KMS-11 (cell line): ENCODE measurements around the gene CMSS1.

Experiments
- H2AFZ ChIP-seq: fragments of 200-600 bp; sonication (generic); 2 replicates; pipeline ENCODE4 v1.6.1; 2016; ENCODE audit warnings: antibody characterized with exemption, mixed run types, low read depth
- H3K27ac ChIP-seq: fragments of 200-600 bp; sonication (generic); 2 replicates; pipeline ENCODE4 v1.6.1; 2016; ENCODE audit warnings: mild to moderate bottlenecking, mixed run types
- H3K27me3 ChIP-seq: fragments of 200-600 bp; sonication (generic); 2 replicates; pipeline ENCODE4 v1.6.1; 2017; ENCODE audit warnings: mild to moderate bottlenecking, low read depth, mixed run types, moderate library complexity; ENCODE audit not compliant: insufficient read depth
- H3K36me3 ChIP-seq: fragments of 200-600 bp; sonication (generic); 2 replicates; pipeline ENCODE4 v1.6.1; 2017; ENCODE audit warnings: mild to moderate bottlenecking, mixed run types; ENCODE audit not compliant: insufficient read depth
- H3K4me1 ChIP-seq: fragments of 200-600 bp; sonication (generic); 2 replicates; pipeline ENCODE4 v1.6.1; 2016; ENCODE audit warnings: mild to moderate bottlenecking, low read depth, mixed run types; ENCODE audit not compliant: poor library complexity, severe bottlenecking
- H3K4me2 ChIP-seq: fragments of 200-600 bp; sonication (generic); 2 replicates; pipeline ENCODE4 v1.7.0; 2016; ENCODE audit warnings: mild to moderate bottlenecking, mixed run types
- H3K4me3 ChIP-seq: fragments of 200-600 bp; sonication (generic); IDR thresholded peaks from 2 replicates; pipeline ENCODE4 v1.6.1; 2017; ENCODE audit warnings: low read depth, low read length, mixed read lengths; ENCODE audit not compliant: insufficient read depth
- H3K79me2 ChIP-seq: fragments of 200-600 bp; sonication (generic); 2 replicates; pipeline ENCODE4 v1.6.1; 2016; ENCODE audit warnings: low read depth, mixed run types; ENCODE audit not compliant: insufficient read depth
- H3K9ac ChIP-seq: fragments of 200-600 bp; sonication (generic); 2 replicates; pipeline ENCODE4 v1.6.1; 2016; ENCODE audit warnings: mild to moderate bottlenecking, mixed run types
- H4K20me1 ChIP-seq: fragments of 200-600 bp; sonication (generic); 2 replicates; pipeline ENCODE4 v1.6.1; 2016; ENCODE audit warnings: mild to moderate bottlenecking, mixed run types; ENCODE audit not compliant: insufficient read depth
- TF ChIP-seq, protein P1 (sequence below): fragments of 200-600 bp; sonication (generic); conservative IDR thresholded peaks from 2 replicates; pipeline ENCODE4 v1.6.1; 2017; ENCODE audit warnings: low read depth, mild to moderate bottlenecking, antibody characterized with exemption, low read length, moderate library complexity, mixed read lengths

CMSS1 gene

DNA sequence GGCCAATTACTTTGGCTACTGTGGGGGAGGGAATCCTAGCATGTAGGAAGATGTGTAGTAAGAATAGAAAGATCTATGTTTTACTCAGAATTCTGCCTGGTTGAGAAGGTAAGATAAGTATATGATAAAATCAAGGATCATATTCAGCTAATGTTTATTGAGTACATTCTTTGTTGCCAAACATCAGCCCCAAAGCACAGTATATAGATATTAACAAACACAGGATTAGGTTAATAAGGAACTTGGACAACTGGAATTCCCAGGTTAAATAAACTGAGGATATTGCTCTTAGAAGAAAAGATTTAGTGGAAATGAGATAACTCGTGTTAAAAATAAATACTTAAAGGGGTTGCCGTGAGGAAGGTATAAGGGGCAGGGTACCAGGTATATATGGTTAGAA, 167.0 kb downstream of the CMSS1 start:
- no peaks in the 10 kb centered on the region for H3K36me3 ChIP-seq
- TF ChIP-seq, protein P1, sequence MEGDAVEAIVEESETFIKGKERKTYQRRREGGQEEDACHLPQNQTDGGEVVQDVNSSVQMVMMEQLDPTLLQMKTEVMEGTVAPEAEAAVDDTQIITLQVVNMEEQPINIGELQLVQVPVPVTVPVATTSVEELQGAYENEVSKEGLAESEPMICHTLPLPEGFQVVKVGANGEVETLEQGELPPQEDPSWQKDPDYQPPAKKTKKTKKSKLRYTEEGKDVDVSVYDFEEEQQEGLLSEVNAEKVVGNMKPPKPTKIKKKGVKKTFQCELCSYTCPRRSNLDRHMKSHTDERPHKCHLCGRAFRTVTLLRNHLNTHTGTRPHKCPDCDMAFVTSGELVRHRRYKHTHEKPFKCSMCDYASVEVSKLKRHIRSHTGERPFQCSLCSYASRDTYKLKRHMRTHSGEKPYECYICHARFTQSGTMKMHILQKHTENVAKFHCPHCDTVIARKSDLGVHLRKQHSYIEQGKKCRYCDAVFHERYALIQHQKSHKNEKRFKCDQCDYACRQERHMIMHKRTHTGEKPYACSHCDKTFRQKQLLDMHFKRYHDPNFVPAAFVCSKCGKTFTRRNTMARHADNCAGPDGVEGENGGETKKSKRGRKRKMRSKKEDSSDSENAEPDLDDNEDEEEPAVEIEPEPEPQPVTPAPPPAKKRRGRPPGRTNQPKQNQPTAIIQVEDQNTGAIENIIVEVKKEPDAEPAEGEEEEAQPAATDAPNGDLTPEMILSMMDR, result no peak
- H3K4me1 ChIP-seq, result no peaks in the 10 kb centered on the region
- H3K9ac ChIP-seq, result no peak overlapping the region
- no peaks in the 10 kb centered on the region for H3K27me3 ChIP-seq
- H4K20me1 ChIP-seq, result no peaks in the 10 kb centered on the region
- H3K79me2 ChIP-seq, result no peaks in the 10 kb centered on the region
- no peak overlapping the region for H3K27ac ChIP-seq
- H3K4me3 ChIP-seq, result no peak overlapping the region
- no peak overlapping the region for H3K4me2 ChIP-seq
- H2AFZ ChIP-seq, result no peak overlapping the region

DNA sequence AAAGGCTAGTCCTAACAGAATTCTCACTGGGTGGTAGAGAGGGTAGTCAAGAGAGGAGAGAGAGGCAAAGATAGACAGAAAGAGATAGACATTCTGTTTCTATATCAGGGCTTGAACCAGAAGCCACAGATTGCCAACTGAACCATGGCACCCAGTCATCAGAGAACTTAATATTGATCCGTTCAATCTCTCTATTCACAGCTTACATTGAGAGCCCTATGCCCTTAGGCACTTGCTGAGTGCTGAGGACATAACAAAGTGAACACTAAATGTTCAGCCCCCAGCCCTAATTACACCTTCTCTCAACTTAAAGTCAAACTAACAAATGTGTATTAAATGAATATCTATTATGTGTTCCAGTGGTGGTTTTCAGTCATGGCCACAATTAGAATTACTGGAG, 172.5 kb downstream of the CMSS1 start:
- TF ChIP-seq, protein P1, result no peak
- no peak overlapping the region for H3K4me3 ChIP-seq
- no peaks in the 10 kb centered on the region for H3K79me2 ChIP-seq
- H3K27ac ChIP-seq, result no peak overlapping the region
- H3K9ac ChIP-seq, result no peak overlapping the region
- no peaks in the 10 kb centered on the region for H3K36me3 ChIP-seq
- H3K4me1 ChIP-seq, result no peaks in the 10 kb centered on the region
- H2AFZ ChIP-seq, result no peak overlapping the region
- no peaks in the 10 kb centered on the region for H3K27me3 ChIP-seq
- no peak overlapping the region for H3K4me2 ChIP-seq
- H4K20me1 ChIP-seq, result no peaks in the 10 kb centered on the region

DNA sequence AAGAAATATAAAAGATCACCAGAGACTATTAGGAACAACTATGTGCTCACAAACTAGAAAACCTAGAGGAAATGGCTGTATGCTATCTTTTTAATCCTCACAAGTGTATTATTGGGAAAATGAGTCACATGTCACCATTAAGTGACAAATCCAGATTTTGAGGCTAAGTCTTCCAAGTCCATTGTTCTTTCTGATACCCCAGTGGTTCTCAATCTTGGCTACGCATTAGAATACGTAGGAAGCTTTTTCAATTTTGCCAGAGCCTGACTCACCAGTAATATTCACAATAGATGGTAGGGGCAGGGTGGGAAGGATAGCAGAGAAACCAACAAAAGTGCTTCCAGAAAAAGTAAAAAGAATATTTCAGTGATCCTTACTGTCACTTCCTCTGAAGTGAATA, 179.6 kb downstream of the CMSS1 start:
- H3K36me3 ChIP-seq, result no peaks in the 10 kb centered on the region
- H3K79me2 ChIP-seq, result no peaks in the 10 kb centered on the region
- TF ChIP-seq, protein P1, result no peak
- no peak overlapping the region for H3K9ac ChIP-seq
- H3K4me1 ChIP-seq, result no peaks in the 10 kb centered on the region
- no peak overlapping the region for H3K4me2 ChIP-seq
- no peak overlapping the region for H3K27ac ChIP-seq
- H4K20me1 ChIP-seq, result no peaks in the 10 kb centered on the region
- H3K4me3 ChIP-seq, result no peak overlapping the region
- no peaks in the 10 kb centered on the region for H3K27me3 ChIP-seq
- no peak overlapping the region for H2AFZ ChIP-seq

DNA sequence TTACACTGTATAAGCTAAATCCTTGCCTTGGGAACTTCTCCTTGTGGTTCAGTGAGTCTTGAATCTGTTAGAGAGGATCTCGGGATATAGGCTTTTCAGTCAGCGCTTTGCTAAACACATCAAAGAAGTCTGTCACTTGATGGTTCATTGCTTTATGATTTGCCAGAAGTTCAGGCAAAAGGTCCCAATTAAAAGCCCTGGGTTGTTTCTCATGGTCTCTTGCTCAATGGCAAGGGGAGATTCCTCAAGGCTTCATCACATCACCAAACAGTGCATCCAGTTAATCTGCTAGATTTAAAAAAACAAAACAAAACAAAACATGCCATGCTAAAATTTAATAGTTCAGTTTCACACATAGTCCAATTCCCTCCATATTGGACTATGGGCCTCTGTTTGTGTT, 181.9 kb downstream of the CMSS1 start:
- no peaks in the 10 kb centered on the region for H4K20me1 ChIP-seq
- H3K4me3 ChIP-seq, result no peak overlapping the region
- H3K4me1 ChIP-seq, result no peaks in the 10 kb centered on the region
- H3K27ac ChIP-seq, result no peak overlapping the region
- H3K27me3 ChIP-seq, result no peaks in the 10 kb centered on the region
- TF ChIP-seq, protein P1, result no peak
- H3K79me2 ChIP-seq, result no peaks in the 10 kb centered on the region
- H2AFZ ChIP-seq, result no peak overlapping the region
- no peaks in the 10 kb centered on the region for H3K36me3 ChIP-seq
- no peak overlapping the region for H3K4me2 ChIP-seq
- H3K9ac ChIP-seq, result no peak overlapping the region
